H1 (cell line): ENCODE data around the gene LYPD3. TPM values are rescaled to one million over a fixed set of nuclear protein-coding genes. Genes with fewer than 3 reads are reported as not detected.

Experiments
- MAFK ChIP-seq: IDR thresholded peaks from 2 replicates; pipeline ENCODE4 v1.6.1; 2012; ENCODE audit warnings: low read depth, mild to moderate bottlenecking, improper control_type of control experiment, low read length
- TCF12 ChIP-seq: IDR thresholded peaks from 2 replicates; pipeline ENCODE4 v1.6.1; 2011; ENCODE audit warnings: low read depth, mild to moderate bottlenecking, low read length
- polyA plus RNA-seq, 7 experiments: library from polyadenylated mRNA; depleted of rRNA in 3 of 7; stranded (reverse) in 5 of 7; unstranded in 2 of 7; fragments of >200 nt in 5 of 7; fragments of 200-250 nt in 2 of 7; gene quantifications; 1 replicate in 5 of 7; 2 replicates in 1 of 7; 4 replicates in 1 of 7; pipeline versions ENCODE4 v1.2.1 to v1.2.3, GENCODE V29; 2011 to 2013; ENCODE audit warnings: missing spikeins in 2 of 7, mixed read lengths in 2 of 7
- total RNA-seq: library from RNA; stranded (reverse); fragmentation: NEBNext Ultra II Directional; extraction: Animal tissue kit (Norgen Biotek cat#: 25700); gene quantifications from 2 replicates; pipeline ENCODE4 v1.2.1, GENCODE V29; 2021
- TF ChIP-seq, protein P1 (sequence below): fragments of 300-600 bp; sonication (generic); IDR thresholded peaks from 2 replicates; pipeline ENCODE4 v1.7.1; 2012; ENCODE audit warnings: low read length, moderate library complexity, mild to moderate bottlenecking, inconsistent platforms; ENCODE audit not compliant: insufficient replicate concordance

Gene LYPD3
- total and polyA plus RNA-seq, 2 of the 8 experiments (the other 6 are each of a cell fraction or from before 2014, with no cell fraction given): 4.1 to 16.4 TPM

DNA sequence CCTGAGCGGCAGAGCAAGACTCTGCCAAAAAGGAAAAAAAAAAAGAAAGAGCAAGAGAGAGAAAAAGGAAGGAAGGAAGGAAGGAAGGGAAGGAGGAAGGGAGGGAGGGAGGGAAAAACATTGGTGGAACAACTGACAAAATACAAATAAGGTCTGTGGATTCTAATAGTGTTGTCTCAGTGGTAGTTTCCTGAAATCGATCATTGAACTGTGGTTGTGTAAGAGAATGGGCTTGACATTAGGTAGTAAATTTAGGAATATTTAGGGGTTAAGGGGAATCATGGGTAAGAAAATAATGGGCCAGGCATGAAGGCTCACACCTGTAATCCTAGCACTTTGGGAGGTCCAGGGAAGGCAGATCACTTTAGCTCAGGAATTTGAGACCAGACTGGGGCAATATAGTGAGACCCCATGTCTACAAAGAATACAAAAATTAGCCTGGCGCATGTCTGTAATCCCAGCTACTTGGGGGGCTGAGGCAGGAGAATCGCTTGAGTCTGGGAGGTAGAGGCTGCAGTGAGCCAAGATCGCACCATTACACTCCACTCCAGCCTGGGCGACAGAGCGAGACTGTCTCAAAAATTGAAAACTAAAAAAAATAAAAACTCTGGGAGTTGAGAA, 24.7 kb upstream of the LYPD3 start (continued):
- TF ChIP-seq, protein P1, sequence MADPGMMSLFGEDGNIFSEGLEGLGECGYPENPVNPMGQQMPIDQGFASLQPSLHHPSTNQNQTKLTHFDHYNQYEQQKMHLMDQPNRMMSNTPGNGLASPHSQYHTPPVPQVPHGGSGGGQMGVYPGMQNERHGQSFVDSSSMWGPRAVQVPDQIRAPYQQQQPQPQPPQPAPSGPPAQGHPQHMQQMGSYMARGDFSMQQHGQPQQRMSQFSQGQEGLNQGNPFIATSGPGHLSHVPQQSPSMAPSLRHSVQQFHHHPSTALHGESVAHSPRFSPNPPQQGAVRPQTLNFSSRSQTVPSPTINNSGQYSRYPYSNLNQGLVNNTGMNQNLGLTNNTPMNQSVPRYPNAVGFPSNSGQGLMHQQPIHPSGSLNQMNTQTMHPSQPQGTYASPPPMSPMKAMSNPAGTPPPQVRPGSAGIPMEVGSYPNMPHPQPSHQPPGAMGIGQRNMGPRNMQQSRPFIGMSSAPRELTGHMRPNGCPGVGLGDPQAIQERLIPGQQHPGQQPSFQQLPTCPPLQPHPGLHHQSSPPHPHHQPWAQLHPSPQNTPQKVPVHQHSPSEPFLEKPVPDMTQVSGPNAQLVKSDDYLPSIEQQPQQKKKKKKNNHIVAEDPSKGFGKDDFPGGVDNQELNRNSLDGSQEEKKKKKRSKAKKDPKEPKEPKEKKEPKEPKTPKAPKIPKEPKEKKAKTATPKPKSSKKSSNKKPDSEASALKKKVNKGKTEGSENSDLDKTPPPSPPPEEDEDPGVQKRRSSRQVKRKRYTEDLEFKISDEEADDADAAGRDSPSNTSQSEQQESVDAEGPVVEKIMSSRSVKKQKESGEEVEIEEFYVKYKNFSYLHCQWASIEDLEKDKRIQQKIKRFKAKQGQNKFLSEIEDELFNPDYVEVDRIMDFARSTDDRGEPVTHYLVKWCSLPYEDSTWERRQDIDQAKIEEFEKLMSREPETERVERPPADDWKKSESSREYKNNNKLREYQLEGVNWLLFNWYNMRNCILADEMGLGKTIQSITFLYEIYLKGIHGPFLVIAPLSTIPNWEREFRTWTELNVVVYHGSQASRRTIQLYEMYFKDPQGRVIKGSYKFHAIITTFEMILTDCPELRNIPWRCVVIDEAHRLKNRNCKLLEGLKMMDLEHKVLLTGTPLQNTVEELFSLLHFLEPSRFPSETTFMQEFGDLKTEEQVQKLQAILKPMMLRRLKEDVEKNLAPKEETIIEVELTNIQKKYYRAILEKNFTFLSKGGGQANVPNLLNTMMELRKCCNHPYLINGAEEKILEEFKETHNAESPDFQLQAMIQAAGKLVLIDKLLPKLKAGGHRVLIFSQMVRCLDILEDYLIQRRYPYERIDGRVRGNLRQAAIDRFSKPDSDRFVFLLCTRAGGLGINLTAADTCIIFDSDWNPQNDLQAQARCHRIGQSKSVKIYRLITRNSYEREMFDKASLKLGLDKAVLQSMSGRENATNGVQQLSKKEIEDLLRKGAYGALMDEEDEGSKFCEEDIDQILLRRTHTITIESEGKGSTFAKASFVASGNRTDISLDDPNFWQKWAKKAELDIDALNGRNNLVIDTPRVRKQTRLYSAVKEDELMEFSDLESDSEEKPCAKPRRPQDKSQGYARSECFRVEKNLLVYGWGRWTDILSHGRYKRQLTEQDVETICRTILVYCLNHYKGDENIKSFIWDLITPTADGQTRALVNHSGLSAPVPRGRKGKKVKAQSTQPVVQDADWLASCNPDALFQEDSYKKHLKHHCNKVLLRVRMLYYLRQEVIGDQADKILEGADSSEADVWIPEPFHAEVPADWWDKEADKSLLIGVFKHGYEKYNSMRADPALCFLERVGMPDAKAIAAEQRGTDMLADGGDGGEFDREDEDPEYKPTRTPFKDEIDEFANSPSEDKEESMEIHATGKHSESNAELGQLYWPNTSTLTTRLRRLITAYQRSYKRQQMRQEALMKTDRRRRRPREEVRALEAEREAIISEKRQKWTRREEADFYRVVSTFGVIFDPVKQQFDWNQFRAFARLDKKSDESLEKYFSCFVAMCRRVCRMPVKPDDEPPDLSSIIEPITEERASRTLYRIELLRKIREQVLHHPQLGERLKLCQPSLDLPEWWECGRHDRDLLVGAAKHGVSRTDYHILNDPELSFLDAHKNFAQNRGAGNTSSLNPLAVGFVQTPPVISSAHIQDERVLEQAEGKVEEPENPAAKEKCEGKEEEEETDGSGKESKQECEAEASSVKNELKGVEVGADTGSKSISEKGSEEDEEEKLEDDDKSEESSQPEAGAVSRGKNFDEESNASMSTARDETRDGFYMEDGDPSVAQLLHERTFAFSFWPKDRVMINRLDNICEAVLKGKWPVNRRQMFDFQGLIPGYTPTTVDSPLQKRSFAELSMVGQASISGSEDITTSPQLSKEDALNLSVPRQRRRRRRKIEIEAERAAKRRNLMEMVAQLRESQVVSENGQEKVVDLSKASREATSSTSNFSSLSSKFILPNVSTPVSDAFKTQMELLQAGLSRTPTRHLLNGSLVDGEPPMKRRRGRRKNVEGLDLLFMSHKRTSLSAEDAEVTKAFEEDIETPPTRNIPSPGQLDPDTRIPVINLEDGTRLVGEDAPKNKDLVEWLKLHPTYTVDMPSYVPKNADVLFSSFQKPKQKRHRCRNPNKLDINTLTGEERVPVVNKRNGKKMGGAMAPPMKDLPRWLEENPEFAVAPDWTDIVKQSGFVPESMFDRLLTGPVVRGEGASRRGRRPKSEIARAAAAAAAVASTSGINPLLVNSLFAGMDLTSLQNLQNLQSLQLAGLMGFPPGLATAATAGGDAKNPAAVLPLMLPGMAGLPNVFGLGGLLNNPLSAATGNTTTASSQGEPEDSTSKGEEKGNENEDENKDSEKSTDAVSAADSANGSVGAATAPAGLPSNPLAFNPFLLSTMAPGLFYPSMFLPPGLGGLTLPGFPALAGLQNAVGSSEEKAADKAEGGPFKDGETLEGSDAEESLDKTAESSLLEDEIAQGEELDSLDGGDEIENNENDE: no peak
- no peak for TF ChIP-seq TCF12
- no peak for TF ChIP-seq MAFK
